ENCODE results near the gene SCT. TPM values are rescaled to one million over a fixed set of nuclear protein-coding genes. Genes with fewer than 3 reads are reported as not detected.

Gene SCT
- total RNA-seq, 1 donor, result not detected

DNA sequence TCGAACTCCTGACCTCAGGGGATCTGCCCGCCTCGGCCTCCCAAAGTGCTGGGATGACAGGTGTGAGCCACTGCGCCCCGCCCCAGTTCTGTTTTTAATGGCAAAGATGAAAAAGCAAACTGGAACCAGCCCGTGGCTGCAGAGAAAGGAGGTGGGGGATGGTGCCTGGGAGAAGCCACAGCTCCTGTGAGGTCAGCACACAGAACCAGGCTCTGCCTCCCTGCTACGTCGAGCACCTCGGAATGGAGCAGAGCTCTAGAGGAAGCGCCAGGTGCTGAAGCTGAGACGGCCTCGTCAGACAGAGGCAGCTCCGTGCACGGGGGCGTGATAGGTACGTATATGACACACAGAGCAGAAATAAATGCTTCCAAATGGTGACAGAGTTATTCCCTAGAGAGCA, 18.6 kb upstream of the SCT start:
- no peak for DNase-seq (ENCODE audit: low read depth in 2 of 3, low spot score in 2 of 3)

- DNase-seq (ENCODE audit: low read depth in 2 of 3, low spot score in 2 of 3), result no peak
Observed at GRCh38 chr11:643849-644738, 17.1 kb upstream of the SCT start.

DNA sequence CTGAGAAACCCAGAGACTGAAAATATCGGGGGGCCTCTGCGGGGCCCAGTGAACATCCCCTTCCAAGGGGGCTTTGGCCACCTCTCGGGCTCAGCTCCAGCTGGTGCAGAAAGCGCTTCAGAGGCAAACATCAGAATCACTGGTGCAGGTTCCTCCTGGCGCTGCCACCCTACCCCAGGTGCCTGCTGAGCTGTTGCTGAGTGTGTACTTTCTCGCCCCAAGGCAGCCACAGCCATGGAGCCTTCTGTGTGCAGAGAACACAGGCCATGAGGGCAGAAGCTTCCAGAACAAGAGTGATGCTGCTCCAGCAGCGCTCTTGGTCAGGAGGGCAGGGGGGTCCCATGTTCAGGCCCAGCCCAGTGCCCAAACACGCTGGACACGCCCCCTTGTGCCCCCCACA, 16.4 kb upstream of the SCT start:
- no peak for DNase-seq (ENCODE audit: low read depth in 2 of 3, low spot score in 2 of 3)

- DNase-seq (ENCODE audit: low read depth in 2 of 3, low spot score in 2 of 3), result no peak
Observed at GRCh38 chr11:641806-642370, 14.9 kb upstream of the SCT start.

DNA sequence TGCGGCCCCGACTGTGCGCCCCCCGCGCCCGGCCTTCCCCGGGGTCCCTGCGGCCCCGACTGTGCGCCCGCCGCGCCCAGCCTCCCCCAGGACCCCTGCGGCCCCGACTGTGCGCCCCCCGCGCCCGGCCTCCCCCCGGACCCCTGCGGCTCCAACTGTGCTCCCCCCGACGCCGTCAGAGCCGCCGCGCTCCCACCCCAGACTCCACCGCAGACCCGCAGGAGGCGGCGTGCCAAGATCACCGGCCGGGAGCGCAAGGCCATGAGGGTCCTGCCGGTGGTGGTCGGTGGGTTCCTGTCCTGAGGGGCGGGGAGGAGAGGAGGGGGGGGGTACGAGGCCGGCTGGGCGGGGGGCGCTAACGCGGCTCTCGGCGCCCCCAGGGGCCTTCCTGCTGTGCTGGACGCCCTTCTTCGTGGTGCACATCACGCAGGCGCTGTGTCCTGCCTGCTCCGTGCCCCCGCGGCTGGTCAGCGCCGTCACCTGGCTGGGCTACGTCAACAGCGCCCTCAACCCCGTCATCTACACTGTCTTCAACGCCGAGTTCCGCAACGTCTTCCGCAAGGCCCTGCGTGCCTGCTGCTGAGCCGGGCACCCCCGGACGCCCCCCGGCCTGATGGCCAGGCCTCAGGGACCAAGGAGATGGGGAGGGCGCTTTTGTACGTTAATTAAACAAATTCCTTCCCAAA, 13.2 kb upstream of the SCT start:
- peak in 2 of 3 donors; percentile 26 to 44 for DNase-seq (ENCODE audit: low read depth in 2 of 3, low spot score in 2 of 3)

- DNase-seq (ENCODE audit: low read depth in 2 of 3, low spot score in 2 of 3), result no peak
Observed at GRCh38 chr11:639332-639955, 12.5 kb upstream of the SCT start.

DNA sequence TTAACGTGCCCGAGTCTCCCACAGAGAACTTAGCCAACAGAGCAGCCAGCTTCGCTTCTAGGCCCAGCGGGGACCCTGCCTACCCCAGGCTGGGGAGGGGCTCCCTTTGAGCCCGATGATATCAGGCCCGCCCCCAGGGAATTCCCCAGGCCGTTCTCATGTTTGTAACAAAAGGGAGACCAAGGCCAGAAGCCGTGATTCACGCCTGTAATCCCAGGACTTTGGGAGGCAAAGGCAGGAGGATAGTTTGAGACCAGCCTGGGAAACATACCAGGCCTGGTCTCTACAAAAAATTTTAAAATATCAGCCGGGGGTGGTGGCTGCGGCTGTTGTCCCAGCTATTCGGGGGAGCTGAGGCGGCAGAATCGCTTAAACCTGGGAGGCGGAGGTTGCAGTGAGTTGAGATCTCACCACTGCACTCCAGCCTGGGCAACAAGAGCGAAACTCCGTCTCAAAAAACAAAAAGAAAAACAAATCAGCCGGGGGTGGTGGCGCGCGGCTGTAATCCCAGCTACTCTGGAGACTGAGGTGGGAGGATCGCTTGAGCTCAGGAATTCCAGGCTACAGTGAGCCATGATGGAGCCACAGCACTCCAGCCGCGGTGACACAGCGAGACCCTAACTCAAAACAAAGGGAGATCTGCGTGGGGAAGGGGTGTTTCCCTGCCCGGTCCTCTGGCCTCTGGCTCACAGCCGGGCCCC, 11.8 kb upstream of the SCT start:
- DNase-seq (ENCODE audit: low read depth in 2 of 3, low spot score in 2 of 3), result no peak

DNA sequence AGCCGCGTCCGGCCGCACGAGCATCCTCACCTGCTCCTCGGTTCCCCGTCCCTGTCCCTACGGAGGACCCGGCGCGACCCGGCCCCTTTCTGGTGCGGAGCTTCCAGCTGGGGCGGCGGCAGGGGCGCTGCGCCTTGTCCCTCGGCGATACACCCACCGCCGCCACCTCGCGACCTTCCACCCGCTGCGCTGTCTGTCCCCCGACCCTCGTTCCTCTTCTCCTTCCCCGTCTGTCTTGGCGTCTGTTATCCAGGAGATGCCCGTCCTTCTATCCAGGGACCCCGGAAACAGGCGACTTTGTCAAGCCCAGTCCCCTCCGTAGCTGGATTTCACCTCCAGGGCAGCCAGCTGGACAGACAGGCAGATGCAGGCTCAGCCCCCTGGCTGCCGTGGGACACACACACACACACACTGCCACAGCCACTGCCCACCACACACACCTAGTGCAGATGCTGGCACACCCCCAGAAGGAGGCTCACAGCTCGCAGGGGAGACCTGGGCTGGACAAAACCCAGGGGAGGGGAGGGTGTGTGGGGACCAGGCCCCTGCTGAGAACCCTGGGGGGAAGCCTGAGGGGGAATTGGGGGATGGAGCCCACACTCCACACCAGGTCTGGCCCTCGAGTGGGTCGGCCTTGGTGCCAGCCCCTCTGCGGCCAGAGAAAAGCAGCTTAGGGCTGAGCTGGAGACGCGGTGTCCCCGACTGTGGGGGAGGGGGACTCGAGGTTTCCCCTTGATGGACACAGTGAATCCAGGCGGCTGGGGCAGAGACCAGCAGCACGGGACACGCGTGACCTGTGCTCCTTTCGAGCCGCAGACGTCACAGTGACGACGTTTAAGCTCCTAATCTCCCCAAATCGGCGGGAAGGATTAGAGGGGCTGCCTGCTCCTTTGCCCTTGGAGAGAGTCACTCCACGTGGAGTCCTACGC, 10.9 kb upstream of the SCT start:
- DNase-seq (ENCODE audit: low read depth in 2 of 3, low spot score in 2 of 3), result no peak

DNA sequence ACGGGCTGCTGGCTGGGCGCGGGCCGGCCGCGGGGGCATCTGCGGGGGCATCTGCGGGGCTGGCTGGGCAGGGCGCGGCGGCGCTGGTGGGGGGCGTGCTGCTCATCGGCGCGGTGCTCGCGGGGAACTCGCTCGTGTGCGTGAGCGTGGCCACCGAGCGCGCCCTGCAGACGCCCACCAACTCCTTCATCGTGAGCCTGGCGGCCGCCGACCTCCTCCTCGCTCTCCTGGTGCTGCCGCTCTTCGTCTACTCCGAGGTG, 10.3 kb upstream of the SCT start:
- DNase-seq (ENCODE audit: low read depth in 2 of 3, low spot score in 2 of 3), result no peak

- DNase-seq (ENCODE audit: low read depth in 2 of 3, low spot score in 2 of 3), result no peak
Observed at GRCh38 chr11:636511-637332, 9.7 kb upstream of the SCT start, which contains the start of gene DRD4. Gene DRD4 (plus strand): TSS chr11:637269. CDS start chr11:637305, 36 bp downstream.

DNA sequence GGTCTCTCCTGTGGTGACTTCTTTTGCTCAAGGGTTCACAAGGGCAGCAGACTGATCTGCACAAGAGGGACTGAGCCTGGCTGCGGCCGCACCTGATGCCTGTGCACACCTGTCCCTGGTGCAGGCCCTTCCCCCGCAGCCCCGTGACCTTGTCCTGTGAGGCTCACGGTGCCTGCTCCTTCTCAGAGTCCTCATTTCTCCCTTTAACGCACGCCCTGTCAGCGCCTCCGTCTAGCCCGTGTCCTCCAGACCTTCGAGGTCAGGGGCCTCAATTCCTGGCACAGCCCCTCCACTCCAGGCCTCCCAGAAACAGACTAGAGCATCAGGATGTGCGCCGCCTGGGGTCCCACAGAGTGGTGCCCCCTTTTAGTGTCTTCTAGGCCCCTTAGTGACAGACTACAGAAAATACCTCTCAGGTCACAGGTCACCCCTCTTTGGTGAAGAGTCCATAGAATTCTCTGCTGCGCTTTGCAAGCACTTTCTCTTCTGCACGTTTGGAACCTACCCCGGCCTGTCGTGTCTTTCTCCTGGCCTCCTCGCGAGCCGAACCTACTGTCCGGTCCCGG, 9.0 kb upstream of the SCT start:
- DNase-seq (ENCODE audit: low read depth in 2 of 3, low spot score in 2 of 3), result no peak

DNA sequence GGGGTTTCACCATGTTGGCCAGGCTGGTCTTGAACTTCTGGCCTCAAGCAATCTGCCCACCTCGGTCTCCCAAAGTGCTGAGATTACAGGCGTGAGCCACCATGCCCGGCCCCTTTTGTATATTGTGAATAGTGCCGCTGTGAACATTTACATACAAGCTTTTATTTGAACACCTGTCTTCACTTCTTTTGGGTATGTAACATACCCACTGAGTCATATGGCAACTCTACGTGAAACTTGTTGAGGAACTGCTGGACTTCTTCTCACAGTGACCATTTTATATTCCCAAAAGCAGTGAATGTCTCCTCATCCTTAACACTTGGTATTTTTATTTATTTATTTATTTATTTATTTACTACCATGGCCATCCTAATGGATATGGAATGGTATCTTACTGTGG, 3.9 kb upstream of the SCT start:
- no peak for DNase-seq (ENCODE audit: low read depth in 2 of 3, low spot score in 2 of 3)

- DNase-seq (ENCODE audit: low read depth in 2 of 3, low spot score in 2 of 3), result peak in 1 of 3 donors; percentile 32
Observed at GRCh38 chr11:629237-629583, 2.2 kb upstream of the SCT start.

DNA sequence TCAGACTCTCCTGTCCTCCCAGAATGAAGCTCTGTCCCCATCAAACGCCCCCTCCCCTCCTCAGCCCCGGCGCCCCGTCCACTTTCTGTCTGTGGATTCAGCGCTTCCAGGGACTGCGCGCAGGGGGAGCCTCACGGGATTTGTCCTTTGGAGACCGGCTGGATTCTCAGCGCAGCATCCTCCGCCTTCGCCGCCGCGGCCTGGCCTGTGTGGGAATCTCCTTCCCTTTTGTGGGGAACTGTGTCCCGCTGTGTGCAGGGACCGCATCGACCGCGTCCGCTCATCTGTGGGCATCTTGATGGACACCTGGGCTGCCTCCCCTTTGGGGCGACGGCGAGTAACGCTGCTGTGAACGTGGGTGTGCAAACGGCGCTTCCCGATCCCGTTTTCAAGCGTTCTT, 1.1 kb upstream of the SCT start:
- no peak for DNase-seq (ENCODE audit: low read depth in 2 of 3, low spot score in 2 of 3)

GRCh38 chr11:627308-627576, 261 bp upstream of the SCT start:
- no peak for DNase-seq (ENCODE audit: low read depth in 2 of 3, low spot score in 2 of 3)

- no peak for DNase-seq (ENCODE audit: low read depth in 2 of 3, low spot score in 2 of 3)
Observed at GRCh38 chr11:625636-626268, 1.2 kb downstream of the SCT start.

DNA sequence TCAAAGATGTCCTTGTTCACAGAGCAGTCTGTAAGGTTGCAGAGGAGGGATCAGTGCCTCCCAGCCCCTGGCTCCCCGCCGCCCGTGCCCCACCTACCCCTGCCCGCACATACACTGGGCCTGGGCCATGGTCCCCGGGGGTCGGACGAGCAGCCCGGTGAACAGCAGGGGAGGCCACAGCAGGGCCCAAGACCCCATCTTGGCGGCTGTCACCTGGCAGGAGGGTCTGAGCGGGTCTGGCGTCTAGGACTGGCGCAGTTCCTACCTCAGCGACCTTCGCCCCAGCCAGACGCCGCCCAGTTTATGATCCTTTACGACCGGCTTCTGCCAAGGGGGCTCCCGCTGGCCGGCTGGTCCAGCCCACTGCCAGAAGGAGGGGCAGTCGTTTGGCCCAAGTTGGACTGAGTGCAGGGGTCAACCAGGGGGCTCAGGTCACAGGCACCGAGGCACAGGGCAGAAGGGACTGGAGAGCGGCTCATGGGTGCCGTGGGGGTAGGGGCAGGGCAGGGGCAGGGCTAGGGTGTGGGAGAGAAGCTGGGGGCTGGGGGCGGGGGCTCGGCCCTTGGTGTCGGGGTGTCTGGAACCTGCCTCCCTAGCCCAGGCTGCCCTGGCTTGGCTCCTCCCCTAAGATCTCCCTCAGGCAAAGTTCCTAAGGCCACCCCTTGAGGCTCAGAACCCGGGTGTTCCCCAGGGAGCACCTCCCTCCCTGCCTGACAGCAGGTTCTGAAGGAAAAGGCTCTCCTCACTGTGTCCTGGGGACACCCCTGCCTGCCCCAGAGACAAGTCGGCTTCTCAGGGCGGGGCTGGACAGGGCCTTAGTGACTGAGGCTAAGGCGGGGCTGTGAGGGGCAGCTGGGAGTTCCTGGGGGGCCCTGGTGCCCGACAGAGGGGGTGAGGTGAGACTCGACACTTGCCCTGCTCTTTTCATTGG, 2.0 kb downstream of the SCT start, which contains the start of gene CDHR5:
Gene CDHR5, minus strand, starts transcription at position 251 of the 931 bp plus-strand sequence. Its CDS starts 53 bp downstream, at position 198.
- no peak for DNase-seq (ENCODE audit: low read depth in 2 of 3, low spot score in 2 of 3)

All from hematopoietic multipotent progenitor cell (in vitro differentiated cells).